Measurements from ENCODE around the gene FGFR2. TPM values are rescaled to one million over a fixed set of nuclear protein-coding genes. Genes with fewer than 3 reads are reported as not detected.

FGFR2 gene
- total RNA-seq, 1 experiment from 2014 or later, result 135 TPM

DNA sequence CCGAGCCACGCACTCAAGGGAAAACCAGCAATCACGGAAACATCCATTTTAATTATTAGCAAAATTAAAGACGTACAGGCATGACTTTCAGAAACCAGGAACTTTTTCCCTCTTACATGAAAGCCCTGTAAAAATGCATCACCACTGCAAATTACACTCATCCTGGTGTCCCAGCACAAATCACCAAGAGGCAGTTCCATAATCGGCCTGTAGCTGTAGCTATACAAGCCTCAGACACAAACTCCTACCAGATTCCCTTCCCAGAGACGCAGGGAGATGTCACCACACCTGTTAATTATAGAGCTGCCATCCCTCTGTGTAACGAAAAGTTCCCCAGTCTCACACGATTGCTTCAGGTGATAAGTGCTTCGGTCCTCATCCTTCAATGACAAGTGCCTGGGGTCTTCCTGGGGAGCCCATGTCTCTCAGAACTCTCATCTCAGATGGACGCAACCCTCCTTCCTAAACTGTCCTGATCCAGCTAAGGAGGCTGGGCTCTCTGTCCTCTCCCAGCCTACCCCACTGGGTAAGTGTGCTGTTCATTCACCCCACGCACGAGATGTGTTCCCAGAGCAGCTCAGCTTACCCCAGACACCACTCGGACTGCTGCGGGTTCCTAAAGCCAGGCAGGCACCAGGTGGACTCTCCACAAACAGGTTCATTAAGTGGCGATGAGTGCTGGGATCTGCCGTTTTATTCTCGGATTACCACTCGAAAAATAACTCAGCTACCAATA, 5.9 kb downstream of the FGFR2 start:
- TF ChIP-seq, protein P1, sequence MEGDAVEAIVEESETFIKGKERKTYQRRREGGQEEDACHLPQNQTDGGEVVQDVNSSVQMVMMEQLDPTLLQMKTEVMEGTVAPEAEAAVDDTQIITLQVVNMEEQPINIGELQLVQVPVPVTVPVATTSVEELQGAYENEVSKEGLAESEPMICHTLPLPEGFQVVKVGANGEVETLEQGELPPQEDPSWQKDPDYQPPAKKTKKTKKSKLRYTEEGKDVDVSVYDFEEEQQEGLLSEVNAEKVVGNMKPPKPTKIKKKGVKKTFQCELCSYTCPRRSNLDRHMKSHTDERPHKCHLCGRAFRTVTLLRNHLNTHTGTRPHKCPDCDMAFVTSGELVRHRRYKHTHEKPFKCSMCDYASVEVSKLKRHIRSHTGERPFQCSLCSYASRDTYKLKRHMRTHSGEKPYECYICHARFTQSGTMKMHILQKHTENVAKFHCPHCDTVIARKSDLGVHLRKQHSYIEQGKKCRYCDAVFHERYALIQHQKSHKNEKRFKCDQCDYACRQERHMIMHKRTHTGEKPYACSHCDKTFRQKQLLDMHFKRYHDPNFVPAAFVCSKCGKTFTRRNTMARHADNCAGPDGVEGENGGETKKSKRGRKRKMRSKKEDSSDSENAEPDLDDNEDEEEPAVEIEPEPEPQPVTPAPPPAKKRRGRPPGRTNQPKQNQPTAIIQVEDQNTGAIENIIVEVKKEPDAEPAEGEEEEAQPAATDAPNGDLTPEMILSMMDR (conservative IDR thresholded peaks at IDR 0.05), result peak; percentile 39; the same call in 2 of the 3 replicates
- Histone ChIP-seq H3T11ph (ENCODE audit: low read length) (no peak overlapping the region), H3K79me1 (ENCODE audit: insufficient read depth, low read depth, low read length, poor library complexity, severe bottlenecking) (peaks cover 6% of the 10 kb centered on the region), H3K27ac (ENCODE audit: insufficient read length, low read depth, low read length) (no peak overlapping the region), H3K14ac (ENCODE audit: insufficient read depth, low read length) (no peak overlapping the region), H2BK12ac (ENCODE audit: insufficient read length, low read depth, low read length) (no peak overlapping the region), H3K9ac (ENCODE audit: extremely low read depth, insufficient read length, low read length) (no peak overlapping the region), H4K8ac (replicated peaks; ENCODE audit: insufficient read length, low read depth, low read length) (no peak overlapping the region), H3K79me2 (ENCODE audit: insufficient read depth, low read length) (peaks cover 67% of the 10 kb centered on the region; the same call in 1 of the 2 replicates), H3K4me1 (ENCODE audit: insufficient read depth, low read length) (peaks cover 15% of the 10 kb centered on the region), H3K23ac (ENCODE audit: insufficient read length, low read depth, low read length) (no peak overlapping the region), H4K5ac (ENCODE audit: insufficient read length, low read depth, low read length) (no peak overlapping the region), H3K23me2 (ENCODE audit: insufficient read length, low read depth, low read length, poor library complexity, severe bottlenecking) (peaks cover 4% of the 10 kb centered on the region), H4K91ac (ENCODE audit: insufficient read length, low read depth, low read length) (no peak overlapping the region), H2BK20ac (ENCODE audit: low read depth, low read length, poor library complexity, severe bottlenecking) (no peak overlapping the region), H2BK5ac (ENCODE audit: insufficient read length, low read length) (no peak overlapping the region), H3K4me2 (ENCODE audit: insufficient read depth, insufficient read length, low read length) (no peak overlapping the region), H3K4ac (ENCODE audit: low read depth, low read length) (no peak overlapping the region), H3K9me3 (ENCODE audit: control insufficient read depth, low read depth, low read length) (no peaks in the 10 kb centered on the region), H2BK15ac (ENCODE audit: low read depth, low read length) (no peak overlapping the region), H2BK120ac (ENCODE audit: low read depth, low read length, poor library complexity, severe bottlenecking) (no peak overlapping the region), H4K20me1 (ENCODE audit: control insufficient read depth, insufficient read depth, insufficient read length) (peaks cover 2% of the 10 kb centered on the region), H2AFZ (ENCODE audit: low read length) (no peak overlapping the region), H3K27me3 (ENCODE audit: insufficient read depth, low read length) (no peaks in the 10 kb centered on the region), H3K56ac (ENCODE audit: insufficient read length, low read depth, low read length) (no peak overlapping the region), H2AK5ac (ENCODE audit: insufficient read length, low read length) (no peak overlapping the region), H3K18ac (ENCODE audit: insufficient read length, low read depth, low read length) (no peak overlapping the region)
- WGBS (ENCODE audit: extremely low coverage, insufficient read length, low lambda C conversion rate), result no CpG with 5 or more reads among the region's 18 CpGs
- peak; percentile 17 for DNase-seq
- peaks cover 70 to 72% of the 10 kb centered on the region in 2 experiments for H3K4me1 Mint-ChIP-seq
- H3K27me3 Mint-ChIP-seq (ENCODE audit: low read depth), result no peaks in the 10 kb centered on the region
- peak overlapping the region; percentile 2 to 15; a peak in 3 of 5 replicates for H3K4me3 Mint-ChIP-seq
- H3K9me3 Mint-ChIP-seq, result peaks cover 3 to 6% of the 10 kb centered on the region in 2 experiments; a peak in 4 of 5 replicates
- peak overlapping the region; percentile 40 to 80 (median 50); a peak in 5 of 7 replicates for H3K27ac Mint-ChIP-seq
- H3K36me3 Mint-ChIP-seq (ENCODE audit: insufficient read depth in 1 of 3, low read depth in 3 of 3), result peaks cover 50 to 80% (median 71%) of the 10 kb centered on the region in 3 experiments

Measured in H9 (cell line).